ENCODE measurements around the gene BRINP1.

DNA sequence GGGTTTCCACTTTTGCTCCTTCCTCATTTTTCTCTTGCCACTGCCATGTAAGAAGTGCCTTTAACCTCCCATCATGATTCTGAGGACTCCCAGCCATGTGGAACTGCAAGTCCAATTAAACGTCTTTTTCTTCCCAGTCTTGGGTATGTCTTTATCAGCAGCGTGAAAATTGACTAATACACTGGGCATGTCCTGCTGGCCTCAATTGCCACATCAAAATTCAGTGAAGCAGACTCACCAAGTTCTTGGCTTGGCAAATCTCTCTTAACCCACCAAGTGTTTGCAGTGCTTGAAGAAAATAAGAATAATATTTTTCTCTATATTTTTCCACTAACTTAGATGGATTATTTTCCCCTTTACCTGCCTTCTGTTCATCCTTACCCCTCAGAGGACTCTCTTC lies 212.0 kb downstream of the BRINP1 start:
- TF ChIP-seq, protein P1, sequence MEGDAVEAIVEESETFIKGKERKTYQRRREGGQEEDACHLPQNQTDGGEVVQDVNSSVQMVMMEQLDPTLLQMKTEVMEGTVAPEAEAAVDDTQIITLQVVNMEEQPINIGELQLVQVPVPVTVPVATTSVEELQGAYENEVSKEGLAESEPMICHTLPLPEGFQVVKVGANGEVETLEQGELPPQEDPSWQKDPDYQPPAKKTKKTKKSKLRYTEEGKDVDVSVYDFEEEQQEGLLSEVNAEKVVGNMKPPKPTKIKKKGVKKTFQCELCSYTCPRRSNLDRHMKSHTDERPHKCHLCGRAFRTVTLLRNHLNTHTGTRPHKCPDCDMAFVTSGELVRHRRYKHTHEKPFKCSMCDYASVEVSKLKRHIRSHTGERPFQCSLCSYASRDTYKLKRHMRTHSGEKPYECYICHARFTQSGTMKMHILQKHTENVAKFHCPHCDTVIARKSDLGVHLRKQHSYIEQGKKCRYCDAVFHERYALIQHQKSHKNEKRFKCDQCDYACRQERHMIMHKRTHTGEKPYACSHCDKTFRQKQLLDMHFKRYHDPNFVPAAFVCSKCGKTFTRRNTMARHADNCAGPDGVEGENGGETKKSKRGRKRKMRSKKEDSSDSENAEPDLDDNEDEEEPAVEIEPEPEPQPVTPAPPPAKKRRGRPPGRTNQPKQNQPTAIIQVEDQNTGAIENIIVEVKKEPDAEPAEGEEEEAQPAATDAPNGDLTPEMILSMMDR (IDR thresholded peaks at IDR 0.05) = no peak
- no peak for TF ChIP-seq ZFX (IDR thresholded peaks at IDR 0.05; ENCODE audit: borderline replicate concordance)
